Keratinocyte (primary cell): Measurements from ENCODE around the gene PFKFB4. TPM values are rescaled to one million over a fixed set of nuclear protein-coding genes. Genes with fewer than 3 reads are reported as not detected.

Experiments
- DNase-seq: peaks from one replicate; pipeline ENCODE4 v3.0.0-alpha.2; 2011; ENCODE audit warnings: low read depth, missing footprints, low spot score
- FAIRE-seq: peaks from 2 replicates; lab custom pipeline; 2011; peaks lifted over from hg19 to GRCh38; lab: Jason Lieb, UNC
- H2AFZ ChIP-seq: 2 replicates; pipeline ENCODE4 v1.6.0; 2012; ENCODE audit warnings: low read length, control low read depth, inconsistent platforms; ENCODE audit not compliant: control insufficient read depth
- H3K27ac ChIP-seq: 2 replicates; pipeline ENCODE4 v1.5.1; 2011; ENCODE audit warnings: low read length; ENCODE audit not compliant: control insufficient read depth, insufficient read depth
- H3K27me3 ChIP-seq: 3 replicates; pipeline ENCODE4 v1.6.0; 2011; ENCODE audit warnings: low read length; ENCODE audit not compliant: control insufficient read depth, insufficient read depth; ENCODE audit errors: extremely low read depth
- H3K36me3 ChIP-seq, 2 experiments: 2 replicates in 1 of 2; 3 replicates in 1 of 2; pipeline ENCODE4 v1.5.1; 2011; ENCODE audit warnings: low read length in 2 of 2, mild to moderate bottlenecking in 1 of 2; ENCODE audit not compliant: control insufficient read depth in 2 of 2, insufficient read depth in 2 of 2; ENCODE audit errors: extremely low read depth in 1 of 2
- H3K4me1 ChIP-seq: 3 replicates; pipeline ENCODE4 v1.5.1; 2011; ENCODE audit warnings: low read length; ENCODE audit not compliant: control insufficient read depth, insufficient read depth; ENCODE audit errors: extremely low read depth
- H3K4me2 ChIP-seq: 3 replicates; pipeline ENCODE4 v1.6.0; 2011; ENCODE audit warnings: low read depth, low read length; ENCODE audit not compliant: control insufficient read depth, insufficient read depth; ENCODE audit errors: extremely low read depth
- H3K4me3 ChIP-seq, 3 experiments: fragments of 200-600 bp in 1 of 3; sonication (generic) in 1 of 3; 2 replicates in 2 of 3; 3 replicates in 1 of 3; pipeline ENCODE4 v1.5.1; 2011 to 2016; ENCODE audit warnings: low read length in 3 of 3, mild to moderate bottlenecking in 3 of 3, control low read depth in 2 of 3, inconsistent platforms in 1 of 3, low read depth in 1 of 3, mixed read lengths in 1 of 3, mixed run types in 1 of 3, moderate library complexity in 1 of 3; ENCODE audit not compliant: control insufficient read depth in 2 of 3, insufficient read depth in 2 of 3; ENCODE audit errors: extremely low read depth in 1 of 3
- H3K79me2 ChIP-seq: 2 replicates; pipeline ENCODE4 v1.6.0; 2012; ENCODE audit warnings: low read length; ENCODE audit not compliant: control insufficient read depth, insufficient read depth
- H3K9ac ChIP-seq: 3 replicates; pipeline ENCODE4 v1.6.0; 2011; ENCODE audit warnings: low read length; ENCODE audit not compliant: control insufficient read depth, insufficient read depth; ENCODE audit errors: extremely low read depth
- H3K9me1 ChIP-seq: 3 replicates; pipeline ENCODE4 v1.6.0; 2011; ENCODE audit warnings: low read length; ENCODE audit not compliant: control insufficient read depth, insufficient read depth; ENCODE audit errors: extremely low read depth
- H3K9me3 ChIP-seq: 2 replicates; pipeline ENCODE4 v1.5.1; 2012; ENCODE audit warnings: low read depth, low read length; ENCODE audit not compliant: control insufficient read depth
- H4K20me1 ChIP-seq: 3 replicates; pipeline ENCODE4 v1.6.0; 2011; ENCODE audit warnings: low read length; ENCODE audit not compliant: control insufficient read depth, insufficient read depth; ENCODE audit errors: extremely low read depth
- EZH2 ChIP-seq: IDR thresholded peaks from one replicate; pipeline ENCODE4 v1.6.1; 2012; ENCODE audit warnings: inconsistent platforms, mild to moderate bottlenecking, low read length, moderate library complexity
- dilution Hi-C: fragments of 300-500 bp; cut with MboI; formaldehyde crosslinking; loops from one replicate; pipeline ENCODE4 v1.7.0; 2020; ENCODE audit warnings: low sequenced_read_pairs; ENCODE audit not compliant: extremely low pct_ligation_motif_present
- polyA plus RNA-seq, 5 experiments: library from polyadenylated mRNA; depleted of rRNA in 3 of 5; stranded (reverse) in 3 of 5; stranded (forward) in 1 of 5; unstranded in 1 of 5; fragments of >200 nt; gene quantifications; 1 replicate in 1 of 5; 2 replicates in 3 of 5; 3 replicates in 1 of 5; pipeline versions ENCODE4 v1.2.1 to v1.2.3, GENCODE V29; 2011 to 2012; ENCODE audit warnings: missing spikeins in 2 of 5, low read depth in 1 of 5, low replicate concordance in 1 of 5
- TF ChIP-seq, protein P1 (sequence below), 3 experiments: IDR thresholded peaks in 1 of 3; conservative IDR thresholded peaks in 1 of 3; optimal IDR thresholded peaks in 1 of 3; 2 replicates in 2 of 3; 3 replicates in 1 of 3; pipeline versions ENCODE3 to v1.5.1; 2011; ENCODE audit warnings: low read length in 3 of 3, mild to moderate bottlenecking in 3 of 3, moderate library complexity in 2 of 3, control low read depth in 1 of 3, inconsistent platforms in 1 of 3; ENCODE audit not compliant: insufficient read depth in 2 of 3; ENCODE audit errors: extremely low read depth in 1 of 3

PFKFB4 gene
- polyA plus RNA-seq, 1 donor (not counting 4 experiments of a cell fraction or from before 2014, with no cell fraction given) = 15.1 TPM

DNA sequence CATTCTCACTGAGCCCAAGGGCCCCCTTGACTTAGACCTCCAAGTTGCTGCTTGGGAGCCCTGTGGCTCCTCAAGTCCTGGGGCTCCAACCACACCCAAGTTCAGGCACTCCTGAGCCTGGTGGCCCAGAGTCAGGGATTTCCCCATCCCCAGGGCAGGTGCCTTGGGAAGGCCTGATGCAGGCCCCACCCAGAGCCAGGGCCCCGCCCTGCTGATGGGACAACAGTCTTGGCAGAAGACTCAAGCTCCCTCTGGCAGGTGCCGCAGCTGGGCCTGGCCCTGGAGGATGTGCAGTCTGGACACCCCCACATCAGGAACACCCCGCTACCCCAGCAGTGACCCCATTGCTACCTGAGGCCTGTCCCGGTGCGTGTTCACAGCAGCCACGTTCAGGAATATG lies 35.0 kb downstream of the PFKFB4 start:
- DNase-seq = no peak

GRCh38 chr3:48519277-48519643 lies 37.3 kb downstream of the PFKFB4 start:
- Histone ChIP-seq H4K20me1 (no peaks in the 10 kb centered on the region), H3K27ac (no peak overlapping the region), H3K4me2 (no peak overlapping the region), H3K9me1 (no peaks in the 10 kb centered on the region), H3K36me3 (peaks cover 3 to 13% of the 10 kb centered on the region in 2 experiments), H3K9ac (no peak overlapping the region), H2AFZ (no peak overlapping the region), H3K27me3 (no peaks in the 10 kb centered on the region), H3K9me3 (no peaks in the 10 kb centered on the region), H3K4me3 (no peak overlapping the region), H3K4me1 (peaks cover 4% of the 10 kb centered on the region), H3K79me2 (no peaks in the 10 kb centered on the region)
- dilution Hi-C loops = no loop called here
- FAIRE-seq (no peak), DNase-seq (no peak)
- TF ChIP-seq, protein P1, sequence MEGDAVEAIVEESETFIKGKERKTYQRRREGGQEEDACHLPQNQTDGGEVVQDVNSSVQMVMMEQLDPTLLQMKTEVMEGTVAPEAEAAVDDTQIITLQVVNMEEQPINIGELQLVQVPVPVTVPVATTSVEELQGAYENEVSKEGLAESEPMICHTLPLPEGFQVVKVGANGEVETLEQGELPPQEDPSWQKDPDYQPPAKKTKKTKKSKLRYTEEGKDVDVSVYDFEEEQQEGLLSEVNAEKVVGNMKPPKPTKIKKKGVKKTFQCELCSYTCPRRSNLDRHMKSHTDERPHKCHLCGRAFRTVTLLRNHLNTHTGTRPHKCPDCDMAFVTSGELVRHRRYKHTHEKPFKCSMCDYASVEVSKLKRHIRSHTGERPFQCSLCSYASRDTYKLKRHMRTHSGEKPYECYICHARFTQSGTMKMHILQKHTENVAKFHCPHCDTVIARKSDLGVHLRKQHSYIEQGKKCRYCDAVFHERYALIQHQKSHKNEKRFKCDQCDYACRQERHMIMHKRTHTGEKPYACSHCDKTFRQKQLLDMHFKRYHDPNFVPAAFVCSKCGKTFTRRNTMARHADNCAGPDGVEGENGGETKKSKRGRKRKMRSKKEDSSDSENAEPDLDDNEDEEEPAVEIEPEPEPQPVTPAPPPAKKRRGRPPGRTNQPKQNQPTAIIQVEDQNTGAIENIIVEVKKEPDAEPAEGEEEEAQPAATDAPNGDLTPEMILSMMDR (optimal IDR thresholded peaks at IDR 0.05 in 1 of 3, IDR thresholded peaks at IDR 0.05 in 1 of 3, conservative IDR thresholded peaks at IDR 0.05 in 1 of 3; ENCODE audit: extremely low read depth in 1 of 3, insufficient read depth in 2 of 3, low read length in 3 of 3) = no peak
- TF ChIP-seq EZH2 = no peak

More for the DNA sequence above, 35.0 kb downstream of the PFKFB4 start:
- TF ChIP-seq, protein P1 (optimal IDR thresholded peaks at IDR 0.05 in 1 of 3, IDR thresholded peaks at IDR 0.05 in 1 of 3, conservative IDR thresholded peaks at IDR 0.05 in 1 of 3; ENCODE audit: extremely low read depth in 1 of 3, insufficient read depth in 2 of 3, low read length in 3 of 3) = no peak
- no peak for TF ChIP-seq EZH2
- Histone ChIP-seq H3K4me2 (no peak overlapping the region), H3K9me3 (no peaks in the 10 kb centered on the region), H3K27me3 (no peaks in the 10 kb centered on the region), H3K4me1 (peaks cover 2% of the 10 kb centered on the region), H3K79me2 (no peaks in the 10 kb centered on the region), H3K27ac (no peak overlapping the region), H3K9me1 (no peaks in the 10 kb centered on the region), H3K4me3 (no peak overlapping the region), H3K9ac (no peak overlapping the region), H4K20me1 (no peaks in the 10 kb centered on the region), H2AFZ (no peak overlapping the region), H3K36me3 (peaks cover 13 to 14% of the 10 kb centered on the region in 2 experiments)
- dilution Hi-C loops = no loop called here
- no peak for FAIRE-seq
